ENCODE results near the gene PRAMEF9.
A peak's percentile ranks its signal among the peaks of the same experiment; 100 is the strongest.
"Not testable (repeated sequence)": the region's sequence is repeated elsewhere in the genome, so short reads cannot be mapped to it uniquely, and the experiment has no call there.

Gene PRAMEF9

GRCh38 chr1:13222788-13223187, 51.1 kb downstream of the PRAMEF9 start:
- H3K4me3 ChIP-seq (ENCODE audit: control insufficient read depth in 1 of 7, extremely low read depth in 1 of 7, insufficient read depth in 4 of 7, low read depth in 2 of 7, low read length in 6 of 7); POLR2A ChIA-PET; H3K36me3 ChIP-seq (ENCODE audit: control insufficient read depth in 4 of 4, insufficient read depth in 4 of 4, low read length in 3 of 4); H3K27me3 ChIP-seq (replicated peaks in 2 of 5; ENCODE audit: control insufficient read depth in 4 of 5, insufficient read depth in 5 of 5, low read length in 4 of 5); CTCF ChIA-PET; H3K27ac ChIP-seq (ENCODE audit: insufficient read depth in 1 of 2, low read depth in 1 of 2, low read length in 2 of 2, poor library complexity in 1 of 2, severe bottlenecking in 2 of 2); H3K4me1 ChIP-seq (ENCODE audit: control extremely low read depth in 1 of 4, control insufficient read depth in 4 of 4, insufficient read depth in 4 of 4, low read length in 3 of 4); DNase-seq; H3K9me3 ChIP-seq (ENCODE audit: control extremely low read depth in 1 of 5, control insufficient read depth in 4 of 5, insufficient read depth in 2 of 5, low read depth in 1 of 5, low read length in 4 of 5): not testable (repeated sequence)
- no CpG with 5 or more reads among the region's 4 CpGs for WGBS (ENCODE audit: insufficient coverage)

DNA sequence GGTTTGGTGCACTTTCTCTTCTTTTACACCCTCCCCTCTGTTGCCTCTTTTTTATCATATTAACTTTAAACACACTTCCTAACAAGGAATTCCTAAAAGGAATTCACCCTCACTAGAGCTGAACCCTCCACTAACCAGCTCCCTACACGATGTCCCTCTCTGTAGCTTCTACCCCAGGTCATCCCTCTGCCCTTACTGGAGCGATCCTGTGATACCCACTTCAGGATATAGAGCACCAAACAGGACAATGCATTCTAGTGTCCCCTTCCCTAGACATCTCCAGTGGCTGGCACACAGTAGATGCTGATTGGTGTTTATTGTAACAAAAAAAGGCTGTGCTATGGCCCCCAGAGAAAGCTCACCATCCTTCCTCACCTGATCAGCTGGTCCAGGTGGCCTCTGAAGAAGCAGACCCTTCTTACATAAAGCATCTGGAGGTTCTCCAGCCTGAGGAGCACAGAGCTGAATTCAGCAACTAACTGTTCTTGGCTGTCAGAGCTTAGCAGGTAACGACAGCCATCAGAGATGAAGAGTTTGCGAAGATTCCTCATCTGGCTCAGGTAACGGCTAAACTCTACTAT, 52.9 kb downstream of the PRAMEF9 start:
- WGBS (ENCODE audit: insufficient coverage): 96% methylated on average over 5 of the region's 5 CpGs
- no peak overlapping the region for H3K4me3 ChIP-seq (ENCODE audit: control insufficient read depth in 1 of 7, extremely low read depth in 1 of 7, insufficient read depth in 4 of 7, low read depth in 2 of 7, low read length in 6 of 7)
- CTCF ChIA-PET: no interaction called here
- H3K4me1 ChIP-seq (ENCODE audit: control extremely low read depth in 1 of 4, control insufficient read depth in 4 of 4, insufficient read depth in 4 of 4, low read length in 3 of 4): peaks cover 0 to 5% (median 0%) of the 10 kb centered on the region in 4 experiments
- H3K9me3 ChIP-seq (ENCODE audit: control extremely low read depth in 1 of 5, control insufficient read depth in 4 of 5, insufficient read depth in 2 of 5, low read depth in 1 of 5, low read length in 4 of 5): no peaks in the 10 kb centered on the region
- no peaks in the 10 kb centered on the region for H3K27me3 ChIP-seq (replicated peaks in 2 of 5; ENCODE audit: control insufficient read depth in 4 of 5, insufficient read depth in 5 of 5, low read length in 4 of 5)
- POLR2A ChIA-PET: interaction anchor here (0.6 kb wide), 1 partner anchor 20 kb away, joined by 3 read pairs; no protein-coding TSS in a partner anchor
- H3K36me3 ChIP-seq (ENCODE audit: control insufficient read depth in 4 of 4, insufficient read depth in 4 of 4, low read length in 3 of 4): no peaks in the 10 kb centered on the region
- no peak overlapping the region for H3K27ac ChIP-seq (ENCODE audit: insufficient read depth in 1 of 2, low read depth in 1 of 2, low read length in 2 of 2, poor library complexity in 1 of 2, severe bottlenecking in 2 of 2)
- no peak for DNase-seq

- DNase-seq; H3K9me3 ChIP-seq (ENCODE audit: control extremely low read depth in 1 of 5, control insufficient read depth in 4 of 5, insufficient read depth in 2 of 5, low read depth in 1 of 5, low read length in 4 of 5); POLR2A ChIA-PET; CTCF ChIA-PET; H3K27me3 ChIP-seq (replicated peaks in 2 of 5; ENCODE audit: control insufficient read depth in 4 of 5, insufficient read depth in 5 of 5, low read length in 4 of 5); H3K4me1 ChIP-seq (ENCODE audit: control extremely low read depth in 1 of 4, control insufficient read depth in 4 of 4, insufficient read depth in 4 of 4, low read length in 3 of 4); H3K36me3 ChIP-seq (ENCODE audit: control insufficient read depth in 4 of 4, insufficient read depth in 4 of 4, low read length in 3 of 4); H3K4me3 ChIP-seq (ENCODE audit: control insufficient read depth in 1 of 7, extremely low read depth in 1 of 7, insufficient read depth in 4 of 7, low read depth in 2 of 7, low read length in 6 of 7); H3K27ac ChIP-seq (ENCODE audit: insufficient read depth in 1 of 2, low read depth in 1 of 2, low read length in 2 of 2, poor library complexity in 1 of 2, severe bottlenecking in 2 of 2): not testable (repeated sequence)
- WGBS (ENCODE audit: insufficient coverage): 93% methylated on average over 7 of the region's 9 CpGs
Measured at GRCh38 chr1:13225675-13226204, 54.1 kb downstream of the PRAMEF9 start, which contains the start of gene PRAMEF18. PRAMEF18 (minus strand) TSS chr1:13226154; CDS start chr1:13226106, 48 bp downstream.

- H3K27me3 ChIP-seq (replicated peaks in 2 of 5; ENCODE audit: control insufficient read depth in 4 of 5, insufficient read depth in 5 of 5, low read length in 4 of 5); DNase-seq; H3K27ac ChIP-seq (ENCODE audit: insufficient read depth in 1 of 2, low read depth in 1 of 2, low read length in 2 of 2, poor library complexity in 1 of 2, severe bottlenecking in 2 of 2); H3K4me3 ChIP-seq (ENCODE audit: control insufficient read depth in 1 of 7, extremely low read depth in 1 of 7, insufficient read depth in 4 of 7, low read depth in 2 of 7, low read length in 6 of 7); H3K36me3 ChIP-seq (ENCODE audit: control insufficient read depth in 4 of 4, insufficient read depth in 4 of 4, low read length in 3 of 4); POLR2A ChIA-PET; H3K9me3 ChIP-seq (ENCODE audit: control extremely low read depth in 1 of 5, control insufficient read depth in 4 of 5, insufficient read depth in 2 of 5, low read depth in 1 of 5, low read length in 4 of 5); H3K4me1 ChIP-seq (ENCODE audit: control extremely low read depth in 1 of 4, control insufficient read depth in 4 of 4, insufficient read depth in 4 of 4, low read length in 3 of 4): not testable (repeated sequence)
- CTCF ChIA-PET: interaction anchor here (1.4 kb wide), 1 partner anchor 15 kb away, joined by 3 read pairs; no protein-coding TSS in a partner anchor
- 94% methylated on average over 7 of the region's 8 CpGs for WGBS (ENCODE audit: insufficient coverage)
Measured at GRCh38 chr1:13227271-13228055, 55.8 kb downstream of the PRAMEF9 start.

DNA sequence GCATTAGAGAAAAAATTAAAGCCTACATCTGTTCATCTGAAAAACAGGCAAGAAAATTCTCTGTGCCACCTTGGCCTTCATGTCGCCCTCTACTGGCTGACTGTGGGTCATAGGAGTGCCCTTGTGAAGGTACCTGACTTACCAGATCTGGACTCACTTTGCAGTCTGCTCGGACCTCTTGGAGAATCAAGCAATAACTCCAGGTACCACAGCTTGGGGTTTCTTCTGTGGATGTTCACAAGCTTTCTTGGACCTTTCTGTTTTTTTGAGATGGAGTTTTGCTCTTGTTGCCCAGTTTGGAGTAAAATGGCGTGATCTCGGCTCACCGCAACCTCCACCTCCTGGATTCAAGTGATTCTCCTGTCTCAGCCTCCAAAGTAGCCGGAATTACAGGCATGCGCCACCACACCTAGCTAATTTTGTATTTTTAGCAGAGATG, 56.7 kb downstream of the PRAMEF9 start:
- CTCF ChIA-PET: interaction anchor here (1.4 kb wide), 1 partner anchor 14 kb away, joined by 3 read pairs; no protein-coding TSS in a partner anchor
- POLR2A ChIA-PET: no interaction called here
- no peaks in the 10 kb centered on the region for H3K27me3 ChIP-seq (replicated peaks in 2 of 5; ENCODE audit: control insufficient read depth in 4 of 5, insufficient read depth in 5 of 5, low read length in 4 of 5)
- no peak overlapping the region for H3K27ac ChIP-seq (ENCODE audit: insufficient read depth in 1 of 2, low read depth in 1 of 2, low read length in 2 of 2, poor library complexity in 1 of 2, severe bottlenecking in 2 of 2)
- 78% methylated on average over 7 of the region's 7 CpGs for WGBS (ENCODE audit: insufficient coverage)
- H3K9me3 ChIP-seq (ENCODE audit: control extremely low read depth in 1 of 5, control insufficient read depth in 4 of 5, insufficient read depth in 2 of 5, low read depth in 1 of 5, low read length in 4 of 5): no peaks in the 10 kb centered on the region
- H3K4me1 ChIP-seq (ENCODE audit: control extremely low read depth in 1 of 4, control insufficient read depth in 4 of 4, insufficient read depth in 4 of 4, low read length in 3 of 4): no peaks in the 10 kb centered on the region
- peak; percentile 39 to 76 (median 67) for DNase-seq
- H3K36me3 ChIP-seq (ENCODE audit: control insufficient read depth in 4 of 4, insufficient read depth in 4 of 4, low read length in 3 of 4): no peaks in the 10 kb centered on the region
- no peak overlapping the region for H3K4me3 ChIP-seq (ENCODE audit: control insufficient read depth in 1 of 7, extremely low read depth in 1 of 7, insufficient read depth in 4 of 7, low read depth in 2 of 7, low read length in 6 of 7)

All from common myeloid progenitor, CD34-positive (primary cell).